CD14-positive monocyte (primary cell): ENCODE data around the gene PABPN1L. TPM values are rescaled to one million over a fixed set of nuclear protein-coding genes. Genes with fewer than 3 reads are reported as not detected.

Source experiments
- DNase-seq, 3 donors: peaks; one replicate each; pipeline ENCODE4 v3.0.0-alpha.2; 2011 to 2022
- H2AFZ ChIP-seq: 2 replicates; pipeline ENCODE4 v1.6.0; 2012; ENCODE audit warnings: mild to moderate bottlenecking, low read depth, low read length, inconsistent platforms; ENCODE audit not compliant: insufficient read depth, poor library complexity, severe bottlenecking
- H3K27ac ChIP-seq, 2 donors: 1 replicate in 1 of 2; 2 replicates in 1 of 2; pipeline ENCODE4 v1.5.1; 2012 to 2013; ENCODE audit warnings: low read length in 2 of 2, control low read depth in 1 of 2, inconsistent platforms in 1 of 2, low read depth in 1 of 2, mild to moderate bottlenecking in 1 of 2
- H3K27me3 ChIP-seq, 2 donors: one replicate each; pipeline versions ENCODE4 v1.6.0 to v1.6.1; 2011 to 2013; ENCODE audit warnings: low read length in 2 of 2; ENCODE audit not compliant: control insufficient read depth in 2 of 2, insufficient read depth in 2 of 2
- H3K36me3 ChIP-seq, 2 donors: replicated peaks in 1 of 2; 1 replicate in 1 of 2; 2 replicates in 1 of 2; pipeline versions ENCODE4 v1.5.1 to v1.6.1; 2012 to 2013; ENCODE audit warnings: low read length in 2 of 2, control low read depth in 1 of 2, inconsistent platforms in 1 of 2, mild to moderate bottlenecking in 1 of 2; ENCODE audit not compliant: insufficient read depth in 2 of 2, control insufficient read depth in 1 of 2
- H3K4me1 ChIP-seq, 2 donors: 1 replicate in 1 of 2; 2 replicates in 1 of 2; pipeline versions ENCODE4 v1.5.1 to v1.6.1; 2012 to 2013; ENCODE audit warnings: low read length in 2 of 2, control low read depth in 1 of 2, inconsistent platforms in 1 of 2, mild to moderate bottlenecking in 1 of 2, moderate library complexity in 1 of 2; ENCODE audit not compliant: insufficient read depth in 2 of 2, control insufficient read depth in 1 of 2
- H3K4me2 ChIP-seq: replicated peaks from 2 replicates; pipeline ENCODE3; 2012; ENCODE audit warnings: low read length, moderate library complexity, mild to moderate bottlenecking; ENCODE audit not compliant: poor library complexity, severe bottlenecking; ENCODE audit errors: extremely low read depth
- H3K4me3 ChIP-seq, 3 experiments: fragments of 200-600 bp in 1 of 3; sonication (generic) in 1 of 3; replicated peaks in 1 of 3; 1 replicate in 2 of 3; 2 replicates in 1 of 3; pipeline ENCODE4 v1.5.1; 2011 to 2013; ENCODE audit warnings: low read length in 3 of 3, mild to moderate bottlenecking in 3 of 3, control low read depth in 2 of 3, low read depth in 2 of 3, inconsistent platforms in 1 of 3, moderate library complexity in 1 of 3
- H3K79me2 ChIP-seq: 2 replicates; pipeline ENCODE4 v1.6.0; 2012; ENCODE audit warnings: mild to moderate bottlenecking, control low read depth, inconsistent platforms, low read length, moderate library complexity; ENCODE audit not compliant: insufficient read depth
- H3K9ac ChIP-seq: 2 replicates; pipeline ENCODE4 v1.6.0; 2017; ENCODE audit warnings: low read length, mild to moderate bottlenecking; ENCODE audit not compliant: insufficient read depth, poor library complexity, severe bottlenecking
- H3K9me3 ChIP-seq, 2 donors: replicated peaks in 1 of 2; 1 replicate in 1 of 2; 2 replicates in 1 of 2; pipeline versions ENCODE4 v1.5.1 to v1.6.1; 2012 to 2013; ENCODE audit warnings: low read length in 2 of 2, control low read depth in 1 of 2; ENCODE audit not compliant: control insufficient read depth in 1 of 2, insufficient read depth in 1 of 2
- H4K20me1 ChIP-seq: 2 replicates; pipeline ENCODE4 v1.6.0; 2012; ENCODE audit warnings: mild to moderate bottlenecking, low read length, control low read depth, moderate library complexity; ENCODE audit not compliant: insufficient read depth
- H3K27ac Mint-ChIP-seq, 7 donors: one replicate each; pipeline ENCODE4 v1.8.0; 2020; ENCODE audit warnings: mild to moderate bottlenecking in 7 of 7, mixed read lengths in 7 of 7, moderate library complexity in 6 of 7, inconsistent platforms in 2 of 7
- H3K27me3 Mint-ChIP-seq, 3 donors: one replicate each; pipeline ENCODE4 v1.8.0; 2021 to 2022; ENCODE audit warnings: low read depth in 3 of 3, mild to moderate bottlenecking in 3 of 3, mixed read lengths in 3 of 3, moderate library complexity in 3 of 3, inconsistent platforms in 1 of 3
- H3K36me3 Mint-ChIP-seq, 2 donors: one replicate each; pipeline ENCODE4 v1.8.0; 2020; ENCODE audit warnings: mixed read lengths in 2 of 2, inconsistent platforms in 1 of 2, mild to moderate bottlenecking in 1 of 2
- H3K4me1 Mint-ChIP-seq: one replicate; pipeline ENCODE4 v1.8.0; 2020; ENCODE audit warnings: mild to moderate bottlenecking, mixed read lengths
- H3K4me3 Mint-ChIP-seq, 2 donors: one replicate each; pipeline ENCODE4 v1.8.0; 2020; ENCODE audit warnings: mild to moderate bottlenecking in 2 of 2, mixed read lengths in 2 of 2, moderate library complexity in 1 of 2
- H3K9me3 Mint-ChIP-seq, 7 donors: one replicate each; pipeline ENCODE4 v1.8.0; 2020 to 2022; ENCODE audit warnings: mixed read lengths in 7 of 7, mild to moderate bottlenecking in 6 of 7, moderate library complexity in 6 of 7, inconsistent platforms in 2 of 7
- CTCF ChIP-seq: fragments of 200-600 bp; IDR thresholded peaks from one replicate; pipeline ENCODE4 v1.8.0; 2022; ENCODE audit warnings: antibody characterized with exemption, mild to moderate bottlenecking
- WGBS: methylation state at CpG from one replicate; pipeline ENCODE4 v1.1.5; 2013; ENCODE audit warnings: missing lambda C conversion rate; ENCODE audit not compliant: insufficient coverage; 5-methylcytosine and 5-hydroxymethylcytosine counted together
- intact Hi-C, 2 donors: fragments of 100-400 bp; cut with micrococcal nuclease; formaldehyde crosslinking; loops; one replicate each; pipeline versions ENCODE4 v1.15.0 to v1.15.1; 2023
- polyA plus RNA-seq, 3 donors: library from polyadenylated mRNA; depleted of rRNA in 1 of 3; unstranded in 2 of 3; stranded (reverse) in 1 of 3; fragments of 300-500 nt in 2 of 3; fragments of >200 nt in 1 of 3; fragmentation: Illumina TruSeq in 2 of 3; gene quantifications; 1 replicate in 2 of 3; 2 replicates in 1 of 3; pipeline ENCODE4 v1.2.3, GENCODE V29; 2012 to 2021

Gene PABPN1L
- polyA plus RNA-seq, 3 donors = 0.39 TPM; not detected in 2

GRCh38 chr16:88883946-88884345, 17.5 kb upstream of the PABPN1L start:
- Histone ChIP-seq H2AFZ (no peak overlapping the region), H4K20me1 (peaks cover 98% of the 10 kb centered on the region), H3K4me3 (no peak overlapping the region), H3K27me3 (no peaks in the 10 kb centered on the region), H3K79me2 (no peaks in the 10 kb centered on the region), H3K4me1 (no peaks in the 10 kb centered on the region), H3K9ac (no peak overlapping the region), H3K4me2 (no peak overlapping the region), H3K9me3 (peaks cover 0 to 7% of the 10 kb centered on the region in 2 donors), H3K27ac (no peak overlapping the region), H3K36me3 (peaks cover 81 to 87% of the 10 kb centered on the region in 2 donors)
- Mint-ChIP-seq H3K9me3 (peaks cover 0 to 9% (median 0%) of the 10 kb centered on the region in 7 donors), H3K27ac (no peak overlapping the region), H3K27me3 (no peaks in the 10 kb centered on the region), H3K4me3 (no peak overlapping the region), H3K36me3 (peaks cover 46 to 85% of the 10 kb centered on the region in 2 donors), H3K4me1 (no peaks in the 10 kb centered on the region)
- WGBS = 100% methylated on average over 5 of the region's 11 CpGs
- intact Hi-C loops = no loop called here
- no peak for TF ChIP-seq CTCF
- no peak for DNase-seq

GRCh38 chr16:88883117-88883895, 16.8 kb upstream of the PABPN1L start:
- Histone ChIP-seq H3K9ac (no peak overlapping the region), H3K4me3 (no peak overlapping the region), H3K27me3 (no peaks in the 10 kb centered on the region), H3K27ac (peak overlapping the region in 1 of 2 donors; percentile 14), H3K9me3 (peaks cover 0 to 7% of the 10 kb centered on the region in 2 donors), H3K36me3 (peaks cover 87 to 93% of the 10 kb centered on the region in 2 donors), H2AFZ (no peak overlapping the region), H4K20me1 (peaks cover 98% of the 10 kb centered on the region), H3K4me1 (no peaks in the 10 kb centered on the region), H3K79me2 (no peaks in the 10 kb centered on the region), H3K4me2 (no peak overlapping the region)
- Mint-ChIP-seq H3K4me1 (no peaks in the 10 kb centered on the region), H3K36me3 (peaks cover 50 to 91% of the 10 kb centered on the region in 2 donors), H3K4me3 (no peak overlapping the region), H3K9me3 (peaks cover 0 to 9% (median 0%) of the 10 kb centered on the region in 7 donors), H3K27me3 (no peaks in the 10 kb centered on the region), H3K27ac (no peak overlapping the region)
- TF ChIP-seq CTCF = no peak
- WGBS = 96% methylated on average over 47 of the region's 49 CpGs
- no peak for DNase-seq
- intact Hi-C loops = no loop called here
